Measurements from ENCODE around the gene CEP41.

- TF ChIP-seq CTCF (IDR thresholded peaks at IDR 0.05) (no peak), POLR2A (IDR thresholded peaks at IDR 0.05) (no peak)
These were observed 95.7 kb downstream of the CEP41 start for GRCh38 chr7:130345136-130345535.

All from heart left ventricle (tissue), 13 donors.